ENCODE data around the gene TBXA2R. TPM values are rescaled to one million over a fixed set of nuclear protein-coding genes. Genes with fewer than 3 reads are reported as not detected.

TBXA2R gene
- total and polyA plus RNA-seq, 2 of the 8 experiments (the other 6 are each of a cell fraction or from before 2014, with no cell fraction given), result 0.39 to 0.50 TPM

DNA sequence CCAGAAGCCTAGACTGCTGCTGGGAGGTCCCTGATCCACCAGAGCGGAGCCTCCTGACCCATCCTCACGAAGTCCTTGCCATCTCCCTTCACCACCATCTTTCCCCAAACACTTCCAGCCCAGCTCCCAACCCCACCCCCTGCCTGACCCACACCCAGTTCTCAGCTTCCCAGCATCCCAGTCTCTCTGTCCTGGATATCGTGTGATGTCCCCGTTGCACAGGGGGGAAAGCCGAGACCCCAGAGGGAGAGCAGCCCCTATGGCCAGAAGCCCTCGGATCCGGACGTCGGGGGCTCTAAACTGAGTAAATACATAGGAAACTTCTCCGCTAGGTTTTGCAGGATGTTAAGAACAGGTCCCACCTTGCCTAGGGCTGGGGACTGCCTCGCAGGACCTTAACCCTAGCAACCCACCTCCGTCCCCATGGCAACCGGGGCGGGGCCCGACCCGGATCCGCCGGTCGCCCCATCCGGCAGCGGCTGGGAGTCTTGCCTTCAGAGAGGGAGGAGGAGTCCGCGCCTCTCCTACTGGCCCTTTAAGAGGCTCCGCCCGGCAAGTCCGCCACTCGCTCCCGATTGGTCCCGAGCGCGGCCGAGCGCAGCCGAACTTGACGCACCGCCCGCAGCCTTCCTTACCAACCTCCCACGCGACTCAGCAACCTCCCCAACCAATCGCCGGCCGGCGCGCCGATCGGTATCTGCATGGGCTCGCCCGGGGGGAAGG is 34.4 kb downstream of the TBXA2R start (continued):
- TF ChIP-seq SUZ12 (IDR thresholded peaks at IDR 0.05; ENCODE audit: low read length), result no peak
- peak; percentile 81 for TF ChIP-seq CREB1 (IDR thresholded peaks at IDR 0.05)
- no peak for TF ChIP-seq ASH2L (IDR thresholded peaks at IDR 0.05; ENCODE audit: low read length)
- no peak for TF ChIP-seq PHF8 (conservative IDR thresholded peaks at IDR 0.05; ENCODE audit: low read depth, low read length)
- TF ChIP-seq, protein P1, sequence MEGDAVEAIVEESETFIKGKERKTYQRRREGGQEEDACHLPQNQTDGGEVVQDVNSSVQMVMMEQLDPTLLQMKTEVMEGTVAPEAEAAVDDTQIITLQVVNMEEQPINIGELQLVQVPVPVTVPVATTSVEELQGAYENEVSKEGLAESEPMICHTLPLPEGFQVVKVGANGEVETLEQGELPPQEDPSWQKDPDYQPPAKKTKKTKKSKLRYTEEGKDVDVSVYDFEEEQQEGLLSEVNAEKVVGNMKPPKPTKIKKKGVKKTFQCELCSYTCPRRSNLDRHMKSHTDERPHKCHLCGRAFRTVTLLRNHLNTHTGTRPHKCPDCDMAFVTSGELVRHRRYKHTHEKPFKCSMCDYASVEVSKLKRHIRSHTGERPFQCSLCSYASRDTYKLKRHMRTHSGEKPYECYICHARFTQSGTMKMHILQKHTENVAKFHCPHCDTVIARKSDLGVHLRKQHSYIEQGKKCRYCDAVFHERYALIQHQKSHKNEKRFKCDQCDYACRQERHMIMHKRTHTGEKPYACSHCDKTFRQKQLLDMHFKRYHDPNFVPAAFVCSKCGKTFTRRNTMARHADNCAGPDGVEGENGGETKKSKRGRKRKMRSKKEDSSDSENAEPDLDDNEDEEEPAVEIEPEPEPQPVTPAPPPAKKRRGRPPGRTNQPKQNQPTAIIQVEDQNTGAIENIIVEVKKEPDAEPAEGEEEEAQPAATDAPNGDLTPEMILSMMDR (IDR thresholded peaks at IDR 0.05; ENCODE audit: control extremely low read depth in 1 of 3, insufficient read depth in 1 of 3, low read depth in 1 of 3, low read length in 3 of 3), result no peak
- TF ChIP-seq HDAC6 (IDR thresholded peaks at IDR 0.05; ENCODE audit: low read depth, low read length), result no peak
- TF ChIP-seq SIRT6 (IDR thresholded peaks at IDR 0.05; ENCODE audit: low read length), result no peak
- TF ChIP-seq SIN3A (conservative IDR thresholded peaks at IDR 0.05 in 1 of 2, IDR thresholded peaks at IDR 0.05 in 1 of 2; ENCODE audit: low read depth in 1 of 2, low read length in 2 of 2), result 0 out of 4 replicates have a peak, but pooled peaks of 1 of the 2 experiments have one; percentile 30
- no peak for TF ChIP-seq KDM5A (IDR thresholded peaks at IDR 0.05; ENCODE audit: low read length)
- no peak for TF ChIP-seq NRF1 (IDR thresholded peaks at IDR 0.05; ENCODE audit: low read depth, low read length)
- no peak for TF ChIP-seq SP2 (IDR thresholded peaks at IDR 0.05; ENCODE audit: low read length)
- TF ChIP-seq, protein P2, sequence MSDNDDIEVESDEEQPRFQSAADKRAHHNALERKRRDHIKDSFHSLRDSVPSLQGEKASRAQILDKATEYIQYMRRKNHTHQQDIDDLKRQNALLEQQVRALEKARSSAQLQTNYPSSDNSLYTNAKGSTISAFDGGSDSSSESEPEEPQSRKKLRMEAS (IDR thresholded peaks at IDR 0.05), result no peak; the same call in 1 of the 2 replicates
- TF ChIP-seq MAFK (IDR thresholded peaks at IDR 0.05; ENCODE audit: low read depth, low read length), result no peak
- no peak for TF ChIP-seq CBX5 (IDR thresholded peaks at IDR 0.05; ENCODE audit: low read depth, low read length)
- TF ChIP-seq POLR2AphosphoS5 (IDR thresholded peaks at IDR 0.05; ENCODE audit: low read depth, low read length), result no peak
- TF ChIP-seq TAF1 (IDR thresholded peaks at IDR 0.05; ENCODE audit: low read depth, low read length), result no peak
- TF ChIP-seq KDM4A (IDR thresholded peaks at IDR 0.05; ENCODE audit: low read depth, low read length, severe bottlenecking), result no peak
- TF ChIP-seq CTBP2 (IDR thresholded peaks at IDR 0.05; ENCODE audit: borderline replicate concordance, insufficient read depth, insufficient read length, low read length), result no peak
- TF ChIP-seq EGR1 (IDR thresholded peaks at IDR 0.05; ENCODE audit: borderline replicate concordance, low read depth, low read length), result peak; percentile 27; the same call in 1 of the 2 replicates
- TF ChIP-seq EZH2 (IDR thresholded peaks at IDR 0.05; ENCODE audit: low read depth, low read length, severe bottlenecking), result no peak
